ENCODE measurements around the gene FCRLA. TPM values are rescaled to one million over a fixed set of nuclear protein-coding genes. Genes with fewer than 3 reads are reported as not detected.

The FCRLA gene
- total and polyA plus RNA-seq, 2 donors (not counting 1 experiment from before 2014, with no cell fraction given), result 140 to 248 TPM

DNA sequence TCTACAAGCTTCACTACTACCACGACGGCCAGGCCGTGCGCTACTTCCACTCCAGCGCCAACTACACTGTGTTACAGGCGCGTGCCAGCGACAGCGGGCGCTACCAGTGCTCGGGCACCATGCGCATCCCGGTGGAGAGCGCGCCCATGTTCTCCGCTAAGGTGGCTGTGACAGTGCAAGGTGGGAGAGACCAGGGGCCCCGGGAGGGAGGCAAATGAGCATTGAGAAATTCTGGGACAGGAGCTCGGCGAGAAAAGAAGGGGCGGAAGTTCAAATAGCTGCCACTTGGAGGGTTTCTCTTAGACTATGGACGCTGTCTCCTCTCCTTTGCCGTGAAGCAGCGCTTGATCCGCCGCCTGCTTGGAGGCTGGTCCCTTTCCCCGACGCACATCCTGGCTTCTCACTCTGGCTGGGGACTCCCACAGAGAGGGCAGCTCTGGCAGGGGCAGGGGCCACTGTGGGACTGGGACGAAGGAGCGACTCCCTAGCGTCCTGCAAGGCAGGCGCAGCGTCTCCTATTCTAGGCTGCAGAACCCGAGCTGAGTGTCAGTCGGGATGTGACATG is 19.0 kb downstream of the FCRLA start:
- WGBS (ENCODE audit: insufficient coverage), result 0% methylated on average over 34 of the region's 34 CpGs
- Histone ChIP-seq H3K79me2 (ENCODE audit: control insufficient read depth, insufficient read depth, low read length) (no peaks in the 10 kb centered on the region), H3K27ac (ENCODE audit: low read length in 2 of 2) (peak overlapping the region; percentile 55 to 62), H3K36me3 (replicated peaks in 1 of 2; ENCODE audit: control extremely low read depth in 1 of 2, control insufficient read depth in 1 of 2, extremely low read depth in 1 of 2, insufficient read depth in 2 of 2, low read length in 1 of 2) (no peaks in the 10 kb centered on the region), H3K4me1 (ENCODE audit: control insufficient read depth in 2 of 2, insufficient read depth in 2 of 2, low read length in 2 of 2) (peaks cover 21 to 34% of the 10 kb centered on the region in 2 donors), H2AFZ (ENCODE audit: insufficient read depth, low read depth, low read length, poor library complexity, severe bottlenecking) (peak overlapping the region; percentile 93), H4K20me1 (ENCODE audit: control insufficient read depth, insufficient read depth, low read length, poor library complexity, severe bottlenecking) (no peaks in the 10 kb centered on the region), H3K4me2 (replicated peaks; ENCODE audit: low read depth, low read length, poor library complexity, severe bottlenecking) (peak overlapping the region; percentile 97), H3K27me3 (replicated peaks in 1 of 4; ENCODE audit: control extremely low read depth in 1 of 4, control insufficient read depth in 3 of 4, insufficient read depth in 4 of 4, low read length in 3 of 4) (peaks cover 0 to 7% (median 0%) of the 10 kb centered on the region in 4 experiments), H3K4me3 (ENCODE audit: control extremely low read depth in 1 of 5, extremely low read depth in 1 of 5, insufficient read depth in 1 of 5, low read depth in 2 of 5, low read length in 4 of 5) (peak overlapping the region; percentile 64 to 88 (median 85)), H3K9ac (ENCODE audit: low read length) (peak overlapping the region; percentile 83), H3K9me3 (ENCODE audit: control extremely low read depth in 1 of 3, control insufficient read depth in 2 of 3, insufficient read depth in 1 of 3, low read length in 2 of 3) (no peaks in the 10 kb centered on the region)
- ChIA-PET CTCF (interaction anchor here (1.1 to 8.6 kb wide), 9 partner anchors 10 to 230 kb away, joined by 3 to 142 read pairs (median 4); partner anchors contain the start of genes DUSP12 and FCRLA), POLR2A (interaction anchor here (0.5 to 4.1 kb wide), 10 partner anchors 9 to 1014 kb away, joined by 3 to 82 read pairs (median 6); partner anchors contain the start of genes CD48, DUSP12, FCGR2A and FCRLA)
- Mint-ChIP-seq H3K27me3 (no peaks in the 10 kb centered on the region), H3K4me1 (peaks cover 56% of the 10 kb centered on the region), H3K4me3 (peak overlapping the region; percentile 100), H3K9me3 (ENCODE audit: insufficient read depth) (no peaks in the 10 kb centered on the region), H3K27ac (peak overlapping the region; percentile 97)
- no peak for TF ChIP-seq EZH2 (IDR thresholded peaks at IDR 0.05; ENCODE audit: borderline replicate concordance, insufficient read depth, low read depth, low read length, poor library complexity, severe bottlenecking)
- TF ChIP-seq, protein P1, sequence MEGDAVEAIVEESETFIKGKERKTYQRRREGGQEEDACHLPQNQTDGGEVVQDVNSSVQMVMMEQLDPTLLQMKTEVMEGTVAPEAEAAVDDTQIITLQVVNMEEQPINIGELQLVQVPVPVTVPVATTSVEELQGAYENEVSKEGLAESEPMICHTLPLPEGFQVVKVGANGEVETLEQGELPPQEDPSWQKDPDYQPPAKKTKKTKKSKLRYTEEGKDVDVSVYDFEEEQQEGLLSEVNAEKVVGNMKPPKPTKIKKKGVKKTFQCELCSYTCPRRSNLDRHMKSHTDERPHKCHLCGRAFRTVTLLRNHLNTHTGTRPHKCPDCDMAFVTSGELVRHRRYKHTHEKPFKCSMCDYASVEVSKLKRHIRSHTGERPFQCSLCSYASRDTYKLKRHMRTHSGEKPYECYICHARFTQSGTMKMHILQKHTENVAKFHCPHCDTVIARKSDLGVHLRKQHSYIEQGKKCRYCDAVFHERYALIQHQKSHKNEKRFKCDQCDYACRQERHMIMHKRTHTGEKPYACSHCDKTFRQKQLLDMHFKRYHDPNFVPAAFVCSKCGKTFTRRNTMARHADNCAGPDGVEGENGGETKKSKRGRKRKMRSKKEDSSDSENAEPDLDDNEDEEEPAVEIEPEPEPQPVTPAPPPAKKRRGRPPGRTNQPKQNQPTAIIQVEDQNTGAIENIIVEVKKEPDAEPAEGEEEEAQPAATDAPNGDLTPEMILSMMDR (IDR thresholded peaks at IDR 0.05), result peak; percentile 5
- ATAC-seq (ENCODE audit: low read depth), result peak; percentile 15
- DNase-seq, result peak; percentile 72
- intact Hi-C loops (cut with micrococcal nuclease), result loop anchor here (1.0 to 5.0 kb wide), 2 partner anchors 8 to 44 kb away; no protein-coding TSS in a partner anchor
